ENCODE data around the gene VAT1L. TPM values are rescaled to one million over a fixed set of nuclear protein-coding genes. Genes with fewer than 3 reads are reported as not detected.

VAT1L gene
- total RNA-seq, 4 donors from 2014 or later: 0.89 to 4.7 (median 2.3) TPM

GRCh38 chr16:77786186-77786847 is 2.0 kb upstream of the VAT1L start:
- ATAC-seq: no peak
- H3K36me3 ChIP-seq: no peaks in the 10 kb centered on the region
- no peaks in the 10 kb centered on the region for H3K9me3 ChIP-seq
- no peak overlapping the region for H3K27ac ChIP-seq
- WGBS, 2 donors (ENCODE audit: low coverage in 1 of 2): 55 to 57% methylated on average over 5 of the region's 5 CpGs
- H3K4me3 ChIP-seq: no peak overlapping the region
- peaks cover 0 to 19% (median 4%) of the 10 kb centered on the region in 3 donors for H3K4me1 ChIP-seq
- TF ChIP-seq POLR2AphosphoS5 (IDR thresholded peaks at IDR 0.05): no peak
- no peak for TF ChIP-seq POLR2A (IDR thresholded peaks at IDR 0.05)
- no peak for TF ChIP-seq CTCF (IDR thresholded peaks at IDR 0.05)
- TF ChIP-seq EP300 (IDR thresholded peaks at IDR 0.05): no peak
- peaks cover 76% of the 10 kb centered on the region for H3K27me3 ChIP-seq

- WGBS, 2 donors (ENCODE audit: low coverage in 1 of 2): 33 to 58% methylated on average over 1 to 2 of the region's 2 CpGs
- H3K4me3 ChIP-seq: no peak overlapping the region
- no peak overlapping the region for H3K27ac ChIP-seq
- peaks cover 85% of the 10 kb centered on the region for H3K27me3 ChIP-seq
- H3K9me3 ChIP-seq: no peaks in the 10 kb centered on the region
- no peaks in the 10 kb centered on the region for H3K36me3 ChIP-seq
- H3K4me1 ChIP-seq: peaks cover 0 to 19% (median 4%) of the 10 kb centered on the region in 3 donors
- no peak for TF ChIP-seq EP300 (IDR thresholded peaks at IDR 0.05)
- no peak for TF ChIP-seq POLR2AphosphoS5 (IDR thresholded peaks at IDR 0.05)
- no peak for TF ChIP-seq POLR2A (IDR thresholded peaks at IDR 0.05)
- TF ChIP-seq CTCF (IDR thresholded peaks at IDR 0.05): no peak
- no peak for ATAC-seq
These were observed 912 bp upstream of the VAT1L start for GRCh38 chr16:77787452-77787851.

DNA sequence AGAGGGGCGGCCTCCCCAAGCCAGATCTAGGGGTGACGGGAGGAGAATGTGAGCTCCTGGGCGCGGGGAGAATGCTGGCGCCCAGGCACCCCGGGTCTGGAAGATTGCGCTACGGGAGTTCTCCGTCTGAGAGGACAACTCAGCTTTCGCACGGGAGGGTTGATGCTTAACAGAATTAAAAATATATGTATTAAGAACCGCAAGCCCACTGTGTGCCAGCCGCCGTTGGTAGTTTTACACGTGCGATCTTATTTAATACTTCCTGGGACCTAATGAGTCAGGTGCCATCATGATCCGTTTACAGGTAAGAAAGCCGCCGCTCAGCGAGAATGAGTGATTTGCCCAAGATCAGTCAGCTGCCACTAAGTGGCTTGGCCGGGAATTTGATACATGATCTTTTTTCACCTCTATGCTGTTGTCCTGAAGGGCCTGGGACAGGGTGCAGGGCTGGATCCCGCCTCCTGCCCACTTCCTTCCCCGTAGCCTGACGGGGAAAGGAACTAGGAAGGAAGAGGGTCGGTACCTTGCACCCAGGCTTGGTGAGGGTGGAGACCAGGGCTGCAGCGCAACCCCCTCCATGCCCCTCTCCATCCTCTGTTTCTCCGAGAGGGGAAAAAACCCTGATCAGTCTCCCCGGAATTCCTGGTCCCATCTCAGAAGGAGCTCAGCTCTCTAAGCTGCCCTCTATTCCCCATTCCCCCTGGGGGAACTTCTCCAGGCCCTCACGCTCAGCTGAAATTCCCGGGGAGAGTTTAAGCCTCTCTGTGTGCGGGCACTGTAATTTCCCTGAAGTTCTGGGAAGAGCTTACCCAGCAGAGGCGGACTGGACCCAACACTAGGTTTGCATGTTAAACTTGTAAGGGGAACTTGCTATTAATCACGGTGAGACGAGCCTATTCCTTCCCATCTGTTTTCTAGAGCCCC is 983 bp downstream of the VAT1L start:
- 2 to 3% methylated on average over 8 to 21 of the region's 34 CpGs for WGBS, 2 donors (ENCODE audit: low coverage in 1 of 2)
- Histone ChIP-seq H3K36me3 (no peaks in the 10 kb centered on the region), H3K27me3 (peaks cover 97% of the 10 kb centered on the region), H3K27ac (no peak overlapping the region), H3K4me3 (peak overlapping the region in 1 of 2 donors; percentile 53), H3K4me1 (peaks cover 0 to 19% (median 4%) of the 10 kb centered on the region in 3 donors), H3K9me3 (no peaks in the 10 kb centered on the region)
- ATAC-seq: no peak
- TF ChIP-seq EP300 (IDR thresholded peaks at IDR 0.05) (no peak), POLR2A (IDR thresholded peaks at IDR 0.05) (no peak), CTCF (IDR thresholded peaks at IDR 0.05) (no peak), POLR2AphosphoS5 (IDR thresholded peaks at IDR 0.05) (no peak)

- peaks cover 0 to 19% (median 4%) of the 10 kb centered on the region in 3 donors for H3K4me1 ChIP-seq
- H3K9me3 ChIP-seq: no peaks in the 10 kb centered on the region
- no peak overlapping the region for H3K27ac ChIP-seq
- no peak for ATAC-seq
- WGBS, 2 donors (ENCODE audit: low coverage in 1 of 2): 30 to 52% methylated on average over 4 to 6 of the region's 11 CpGs
- H3K4me3 ChIP-seq: no peak overlapping the region
- H3K27me3 ChIP-seq: peaks cover 92% of the 10 kb centered on the region
- no peaks in the 10 kb centered on the region for H3K36me3 ChIP-seq
- no peak for TF ChIP-seq POLR2AphosphoS5 (IDR thresholded peaks at IDR 0.05)
These were observed 1.6 kb downstream of the VAT1L start for GRCh38 chr16:77790009-77790372.

- no peak for ATAC-seq
- WGBS, 2 donors (ENCODE audit: low coverage in 1 of 2): 67 to 77% methylated on average over 1 to 3 of the region's 3 CpGs
- H3K4me3 ChIP-seq: no peak overlapping the region
- no peaks in the 10 kb centered on the region for H3K36me3 ChIP-seq
- H3K9me3 ChIP-seq: no peaks in the 10 kb centered on the region
- peaks cover 82% of the 10 kb centered on the region for H3K27me3 ChIP-seq
- peaks cover 0 to 19% (median 4%) of the 10 kb centered on the region in 3 donors for H3K4me1 ChIP-seq
- no peak overlapping the region for H3K27ac ChIP-seq
- TF ChIP-seq EP300 (IDR thresholded peaks at IDR 0.05): no peak
- no peak for TF ChIP-seq CTCF (IDR thresholded peaks at IDR 0.05)
- no peak for TF ChIP-seq POLR2AphosphoS5 (IDR thresholded peaks at IDR 0.05)
- no peak for TF ChIP-seq POLR2A (IDR thresholded peaks at IDR 0.05)
These were observed 2.5 kb downstream of the VAT1L start for GRCh38 chr16:77790912-77791311.
